GM18907 (cell line): Measurements from ENCODE around the gene PRRG1.
"Not testable (repeated sequence)": the region's sequence is repeated elsewhere in the genome, so short reads cannot be mapped to it uniquely, and the experiment has no call there.

Experiments used
- ATAC-seq: cut with Tn5 transposase; IDR thresholded peaks from one replicate; pipeline ENCODE4 v1.9.1; 2021; ENCODE audit warnings: mild to moderate bottlenecking, moderate library complexity; ENCODE audit not compliant: unreplicated experiment

PRRG1 gene

DNA sequence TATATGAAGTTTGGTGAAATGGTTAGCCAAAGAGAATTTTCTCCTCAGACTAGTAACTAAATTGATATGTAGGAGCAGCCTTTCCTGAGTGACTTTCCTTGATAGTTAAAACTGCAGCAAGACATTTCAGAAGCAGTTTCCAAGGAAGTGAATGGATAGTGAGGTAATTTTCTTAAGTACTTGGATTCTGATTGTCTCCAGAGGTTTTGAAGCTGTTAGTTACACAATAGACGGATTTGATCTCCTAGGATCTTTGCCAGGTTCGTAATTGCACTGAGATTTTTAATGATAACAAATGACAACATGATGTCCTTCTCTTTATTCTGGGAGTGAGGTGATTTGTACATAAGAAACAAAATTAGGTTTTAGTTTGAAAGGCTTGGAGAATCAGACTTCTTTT lies 29.2 kb downstream of the PRRG1 start:
- no peak for ATAC-seq

DNA sequence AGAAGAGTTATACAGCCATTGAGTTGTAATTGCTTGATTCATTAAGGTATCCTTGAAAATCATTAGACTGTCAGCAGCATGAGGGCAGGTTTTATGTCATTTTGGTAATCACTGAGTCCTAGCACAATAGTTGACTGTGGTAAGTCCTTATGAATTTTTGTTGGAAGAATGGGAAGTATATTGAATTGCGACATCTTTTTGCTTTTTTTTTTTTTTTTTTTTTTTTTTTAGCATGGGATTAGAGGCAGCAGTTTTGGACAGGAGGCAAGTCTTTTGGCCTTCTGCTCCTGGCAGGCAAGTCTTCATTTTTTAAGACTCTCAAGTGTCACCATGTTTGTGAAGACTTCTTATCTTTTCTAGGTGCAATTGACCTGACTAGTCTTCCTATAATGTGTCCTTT lies 29.7 kb downstream of the PRRG1 start:
- no peak for ATAC-seq

DNA sequence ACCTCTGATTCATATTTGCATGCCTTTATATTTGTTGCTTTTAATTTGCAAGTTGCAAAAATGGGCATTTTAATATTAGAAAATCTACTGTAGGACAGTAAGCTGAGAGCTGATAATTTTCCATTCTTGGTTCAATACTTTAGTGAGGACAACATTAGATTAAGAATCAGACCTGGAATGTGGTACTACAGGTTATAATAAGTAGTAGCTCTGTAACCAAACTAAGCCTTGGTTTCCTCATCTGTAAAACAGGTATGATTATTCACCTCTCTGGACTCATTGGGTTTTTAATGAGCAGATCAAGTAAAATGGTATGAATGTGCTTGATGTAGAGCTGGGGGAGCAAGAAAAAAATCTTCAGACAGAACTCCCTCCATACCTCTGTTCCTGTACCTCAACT lies 31.1 kb downstream of the PRRG1 start:
- ATAC-seq: no peak

DNA sequence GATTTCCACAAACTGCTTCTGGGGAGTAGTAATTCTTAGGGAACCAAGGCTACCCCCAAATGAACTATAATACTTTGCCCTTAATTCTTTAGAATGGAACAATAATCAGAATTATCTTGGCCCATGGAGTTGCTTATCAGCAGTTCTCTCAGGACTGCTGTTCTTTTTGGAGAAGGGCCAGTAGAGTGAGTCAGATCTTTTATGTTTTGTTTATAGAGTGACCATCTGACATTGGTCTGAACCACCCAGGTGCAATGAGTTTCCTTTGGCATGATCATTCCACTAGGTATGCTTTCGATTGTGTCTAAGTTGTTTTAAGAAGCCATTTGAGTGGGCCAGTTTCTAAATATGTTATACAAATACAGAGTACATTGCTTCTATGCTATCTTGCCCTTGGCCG lies 31.8 kb downstream of the PRRG1 start:
- no peak for ATAC-seq

DNA sequence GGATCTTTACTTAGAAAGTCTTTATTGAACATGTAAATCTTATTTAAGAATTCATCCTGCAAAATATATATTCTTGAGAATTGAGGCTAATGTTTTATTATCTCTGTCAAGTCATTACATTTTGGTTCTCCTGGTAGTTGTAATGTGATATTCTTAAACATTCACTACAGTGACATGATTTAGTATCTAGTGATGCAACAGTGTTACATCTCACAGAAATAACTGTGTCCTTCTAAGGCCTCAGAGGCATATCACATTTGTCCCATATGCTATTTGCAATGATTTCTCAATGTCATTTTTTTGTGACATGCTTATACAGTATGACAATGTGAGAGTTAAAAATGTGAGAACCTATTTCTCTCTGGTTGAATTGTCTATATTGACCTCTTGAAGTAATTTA lies 34.1 kb downstream of the PRRG1 start:
- no peak for ATAC-seq

DNA sequence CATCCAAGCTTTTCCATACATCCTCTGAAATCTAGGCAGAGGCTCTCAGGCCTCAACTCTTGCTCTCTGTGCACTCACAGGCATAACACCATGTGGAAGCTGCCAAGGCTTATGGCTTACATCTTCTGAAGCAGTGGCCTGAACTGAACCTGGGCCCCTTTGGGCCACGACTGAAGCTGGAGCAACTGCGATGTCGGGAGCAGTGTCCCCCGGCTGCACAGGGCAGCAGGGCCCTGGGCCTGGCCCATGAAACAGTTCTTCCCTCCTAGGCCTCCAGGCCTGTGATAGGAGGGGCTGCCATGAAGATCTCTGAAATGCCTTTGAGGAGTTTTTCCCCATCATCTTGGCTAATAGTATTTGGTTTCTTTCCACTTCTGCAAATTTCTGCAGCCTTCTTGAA lies 39.2 kb downstream of the PRRG1 start:
- no peak for ATAC-seq

DNA sequence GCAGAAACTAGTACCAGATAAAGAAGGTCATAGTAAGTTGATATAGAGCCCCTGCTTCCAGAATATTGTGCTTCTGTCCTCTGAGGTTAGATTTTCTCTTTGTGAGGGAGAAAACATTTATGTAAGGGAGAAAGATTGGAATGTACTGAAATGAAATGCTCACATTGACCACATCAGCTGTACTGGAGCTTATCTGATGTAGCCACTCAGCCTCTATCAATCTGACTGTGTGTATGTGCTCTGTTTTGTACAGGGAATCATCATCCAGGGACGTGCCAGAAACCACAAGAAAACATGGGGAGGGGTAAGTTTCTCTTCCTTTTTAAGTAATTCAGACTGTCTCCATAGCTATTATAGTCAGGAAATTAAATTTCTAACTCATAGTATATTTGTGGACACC lies 56.8 kb downstream of the PRRG1 start:
- ATAC-seq: no peak

DNA sequence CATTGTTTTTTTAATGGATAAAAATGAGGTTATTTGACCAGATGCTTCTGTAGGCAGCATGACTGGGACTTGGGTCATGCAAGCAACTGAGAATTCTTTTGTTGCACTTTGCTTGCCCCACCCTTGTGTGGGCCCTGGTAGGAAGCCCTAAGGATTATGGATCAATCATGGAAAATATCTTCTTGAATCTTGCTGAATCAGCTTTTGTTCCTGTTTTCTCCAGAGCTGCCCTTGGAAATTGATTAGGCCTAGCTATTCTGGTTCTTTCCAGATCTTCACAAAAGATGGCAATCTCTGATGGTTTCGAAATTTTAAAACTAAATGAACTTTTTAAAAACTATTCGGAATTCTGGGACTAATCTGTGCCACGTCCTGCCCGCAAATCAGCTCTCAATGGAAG lies 58.6 kb downstream of the PRRG1 start:
- no peak for ATAC-seq

DNA sequence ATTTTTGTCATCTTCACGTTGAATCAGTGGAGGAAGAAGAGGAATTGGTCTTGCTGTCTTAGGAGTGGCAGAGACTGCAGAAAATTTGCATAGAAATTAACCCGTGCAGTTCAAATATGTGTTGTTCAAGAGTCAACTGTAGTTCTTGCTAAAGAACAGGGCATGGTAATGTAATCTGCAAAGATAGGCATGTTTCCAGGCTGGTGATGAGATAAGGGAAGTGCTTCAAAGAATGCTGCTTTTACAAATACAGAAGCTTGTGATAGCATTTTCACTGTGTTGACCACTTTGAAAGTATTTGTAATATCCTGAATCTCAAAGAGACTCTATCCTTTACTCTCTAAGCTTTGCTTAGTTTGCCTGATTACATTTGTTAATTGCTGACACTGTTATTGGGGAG lies 60.1 kb downstream of the PRRG1 start:
- ATAC-seq: no peak

DNA sequence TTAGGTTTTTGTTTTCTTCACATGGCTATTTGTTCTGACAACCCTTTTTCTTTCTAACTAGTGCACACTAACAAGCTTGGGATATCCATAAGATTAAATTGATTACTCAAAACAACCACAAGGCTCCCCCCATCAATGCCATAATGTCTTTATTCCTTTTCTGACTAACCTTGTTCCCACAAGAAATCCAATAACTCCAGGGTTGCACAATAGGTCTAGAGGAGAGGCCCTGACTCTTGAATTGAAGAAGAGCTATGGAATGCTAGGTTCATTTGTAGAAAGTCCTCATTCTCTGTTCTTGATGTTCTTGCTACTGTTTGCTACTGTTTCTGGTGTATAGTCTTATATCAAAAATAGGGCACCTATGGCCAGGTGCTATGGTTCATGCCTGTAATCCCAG lies 71.0 kb downstream of the PRRG1 start:
- no peak for ATAC-seq

DNA sequence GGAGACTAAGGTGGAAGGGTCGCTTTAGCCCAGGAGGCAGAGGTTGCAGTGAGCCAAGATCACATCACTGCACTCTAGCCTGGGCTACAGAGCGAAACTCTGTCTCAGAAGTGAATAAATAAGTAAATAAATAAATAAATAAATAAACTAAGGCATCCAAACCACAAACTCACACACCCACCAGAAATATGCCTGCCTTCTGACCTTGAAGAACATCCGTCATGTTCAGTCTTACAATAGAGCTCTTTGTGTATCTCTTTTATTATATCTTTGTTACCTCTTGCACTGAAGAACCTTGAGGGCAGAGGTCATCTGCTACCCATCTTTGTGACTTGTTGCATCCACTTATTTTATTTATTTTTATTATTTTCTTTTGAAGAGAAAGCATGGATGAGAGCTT lies 71.6 kb downstream of the PRRG1 start:
- ATAC-seq: no peak

DNA sequence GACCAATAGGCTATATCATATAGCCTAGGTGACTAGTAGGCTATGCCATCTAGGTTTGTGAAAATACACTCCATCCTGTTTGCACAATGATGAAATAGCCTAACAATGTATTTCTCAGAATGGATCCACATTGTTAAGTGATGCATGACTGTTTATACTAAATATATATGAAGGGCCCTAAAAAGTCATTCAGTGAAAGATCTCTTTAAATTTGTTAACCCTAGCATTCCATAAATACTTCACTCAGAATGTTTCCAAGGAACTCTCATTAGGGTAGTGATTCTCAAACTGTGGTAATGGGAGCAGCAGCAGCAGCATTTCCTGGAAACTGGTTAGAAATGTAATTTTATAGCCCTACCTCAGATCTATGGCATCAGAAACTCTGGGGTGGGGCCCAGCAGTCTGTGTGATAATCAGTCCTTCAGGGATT lies 74.9 kb downstream of the PRRG1 start:
- ATAC-seq: no peak

DNA sequence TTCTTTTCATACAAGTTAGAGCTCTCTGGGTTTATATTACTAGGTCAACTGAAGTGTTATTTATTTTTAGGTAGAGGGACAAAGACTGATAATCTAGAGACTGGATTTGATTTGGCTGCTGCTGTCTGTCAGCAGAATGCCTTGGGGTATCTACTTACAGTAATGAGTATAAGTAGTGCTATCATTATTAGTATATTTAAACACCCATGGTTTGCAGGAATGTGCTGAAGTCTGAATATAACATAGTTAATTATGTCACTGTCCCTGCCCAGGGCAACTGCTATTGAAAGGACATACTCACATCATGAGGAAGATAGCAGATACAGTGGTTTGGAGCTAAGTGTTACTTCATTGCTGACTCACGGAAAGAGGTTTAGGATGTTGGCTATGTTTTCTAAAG lies 76.2 kb downstream of the PRRG1 start:
- no peak for ATAC-seq

DNA sequence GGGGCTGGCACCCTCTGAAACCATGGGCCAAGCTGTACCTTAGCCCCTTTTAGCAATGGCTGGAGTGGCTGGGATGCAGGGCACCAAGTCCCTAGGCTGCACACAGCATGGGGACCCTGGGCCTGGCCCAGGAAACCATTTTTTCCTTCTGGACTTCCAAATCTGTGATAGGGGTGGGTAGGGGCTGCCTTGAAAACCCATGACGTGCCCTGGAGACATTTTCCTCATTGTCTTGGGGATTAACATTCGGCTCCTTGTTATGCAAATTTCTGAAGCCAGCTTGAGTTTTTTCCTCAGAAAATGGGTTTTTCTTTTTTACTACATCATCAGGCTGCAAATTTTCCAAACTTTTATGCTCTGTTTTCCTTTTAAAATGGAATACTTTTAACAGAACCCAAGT lies 79.8 kb downstream of the PRRG1 start:
- ATAC-seq: not testable (repeated sequence)

DNA sequence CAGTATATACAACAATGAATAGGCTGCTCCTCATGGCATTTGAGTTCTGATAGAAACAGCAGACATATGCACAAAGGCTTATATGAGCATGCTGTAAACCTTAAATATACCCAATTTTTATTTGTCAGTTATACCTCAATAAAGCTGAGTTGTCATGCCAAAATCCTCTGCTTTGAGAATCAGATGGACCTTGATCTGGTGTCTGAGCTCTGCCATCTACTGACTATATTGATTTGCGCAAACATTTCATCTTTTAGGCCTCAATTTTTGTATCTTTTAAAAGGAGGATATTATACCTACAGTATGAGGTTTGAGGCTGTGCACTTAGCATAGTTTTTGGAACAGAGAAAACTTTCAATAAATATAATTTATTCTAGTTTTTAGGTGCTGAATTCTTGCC lies 85.2 kb downstream of the PRRG1 start:
- ATAC-seq: no peak

DNA sequence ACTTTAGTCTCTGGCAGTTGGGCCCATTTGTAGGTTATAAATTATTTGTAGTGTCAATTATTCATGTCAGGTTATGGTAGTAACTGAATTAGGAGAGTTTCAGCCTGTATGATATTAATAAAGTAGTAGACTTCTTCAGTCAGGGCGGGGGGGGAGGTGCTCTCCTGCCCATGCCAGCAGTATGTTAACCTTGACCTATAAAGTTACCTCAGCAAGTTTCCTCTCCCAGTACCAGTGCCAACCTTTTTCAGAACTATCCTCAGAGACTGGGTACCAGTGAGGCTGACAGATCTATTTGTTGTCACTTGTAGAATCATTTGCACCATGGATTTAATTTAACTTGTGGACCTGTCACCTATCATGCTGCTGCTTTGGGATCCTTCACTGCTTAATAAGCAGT lies 88.0 kb downstream of the PRRG1 start:
- ATAC-seq: no peak

DNA sequence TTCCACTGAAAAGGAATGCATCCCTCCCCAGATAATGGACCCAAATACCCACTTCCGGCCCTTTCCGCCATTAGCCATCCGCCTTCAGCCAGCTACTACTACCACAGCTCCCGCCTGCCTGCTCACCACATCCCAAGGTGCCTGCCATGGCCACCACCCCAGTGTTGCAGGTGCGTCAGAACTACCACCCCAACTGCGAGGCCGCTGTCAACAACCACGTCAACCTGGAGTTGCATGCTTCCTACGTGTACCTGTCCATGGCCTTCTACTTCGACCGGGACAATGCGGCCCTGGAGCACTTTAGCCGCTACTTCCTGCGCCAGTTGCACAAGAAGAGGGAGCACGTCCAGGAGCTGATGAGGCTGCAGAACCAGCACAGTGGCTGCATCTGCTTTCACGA lies 92.2 kb downstream of the PRRG1 start:
- no peak for ATAC-seq

DNA sequence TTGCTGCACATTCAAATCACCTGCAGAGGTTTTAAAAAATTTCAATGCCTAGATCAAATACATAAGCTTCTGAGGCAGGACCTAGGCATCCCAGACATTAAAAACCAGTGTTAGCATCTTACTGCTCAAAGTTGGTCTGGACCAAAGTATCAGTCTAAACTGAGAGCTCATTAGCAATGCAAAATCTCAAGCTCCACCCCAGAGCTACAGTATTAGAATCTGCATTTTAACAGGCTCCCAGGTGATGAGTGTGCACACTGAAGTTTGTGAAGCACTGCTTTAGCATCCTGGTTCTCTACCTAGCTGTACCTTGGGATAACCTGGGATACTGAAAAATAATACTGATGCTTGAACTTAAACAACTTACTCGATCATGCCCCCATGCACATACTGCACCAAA lies 96.0 kb downstream of the PRRG1 start:
- ATAC-seq: no peak

DNA sequence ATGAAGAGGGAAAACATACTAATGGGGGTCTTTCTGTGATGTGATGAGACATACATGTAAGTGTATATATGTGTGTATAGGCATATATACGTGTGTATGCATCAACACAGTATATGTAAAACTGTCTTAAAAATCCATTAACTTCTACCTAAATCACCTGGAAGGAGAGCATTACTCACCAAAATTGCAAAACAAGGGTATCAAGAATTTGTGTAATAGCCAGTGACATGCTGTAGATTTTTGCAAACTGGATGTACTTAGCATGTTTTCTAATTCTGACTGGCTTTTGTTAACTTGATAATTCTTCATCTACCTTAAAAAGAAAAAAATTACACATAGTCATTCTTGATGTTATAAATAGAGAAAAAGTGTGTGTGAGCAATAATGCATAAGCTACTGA lies 104.7 kb downstream of the PRRG1 start:
- no peak for ATAC-seq

DNA sequence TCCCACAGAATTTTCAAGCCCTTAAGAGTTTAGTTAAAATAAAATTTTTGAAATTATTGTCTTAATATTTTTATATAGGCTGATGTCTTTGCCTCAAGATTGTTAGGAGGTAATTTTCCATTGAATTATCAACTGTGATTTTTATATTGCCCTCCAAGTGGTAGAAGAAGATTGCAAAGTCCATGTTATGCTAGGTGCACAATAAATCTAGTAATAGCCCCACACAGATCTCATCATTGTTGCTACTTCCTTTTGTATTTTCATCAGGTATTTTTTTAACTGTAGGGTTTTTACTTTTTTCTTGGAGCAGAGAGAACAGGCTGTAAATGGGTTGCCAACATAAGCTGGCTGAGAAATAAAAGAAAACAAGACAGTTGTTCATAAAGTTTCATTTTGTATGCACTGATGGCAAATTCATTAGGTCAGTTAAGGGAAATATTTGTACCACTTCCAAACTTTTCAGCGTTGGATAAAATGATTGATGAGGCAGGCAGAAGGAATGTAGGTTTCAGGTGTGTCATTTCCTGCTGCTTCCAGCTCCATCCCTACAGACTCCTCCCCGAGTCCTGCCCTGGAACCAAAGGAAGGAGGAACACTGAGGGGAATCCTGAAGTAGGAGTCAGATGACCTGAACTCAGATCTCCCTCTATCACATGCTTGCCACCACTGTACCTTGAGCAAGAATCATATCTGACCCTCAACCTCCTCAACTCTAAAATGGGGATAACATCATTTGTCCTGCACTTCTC lies 105.5 kb downstream of the PRRG1 start:
- ATAC-seq: no peak

DNA sequence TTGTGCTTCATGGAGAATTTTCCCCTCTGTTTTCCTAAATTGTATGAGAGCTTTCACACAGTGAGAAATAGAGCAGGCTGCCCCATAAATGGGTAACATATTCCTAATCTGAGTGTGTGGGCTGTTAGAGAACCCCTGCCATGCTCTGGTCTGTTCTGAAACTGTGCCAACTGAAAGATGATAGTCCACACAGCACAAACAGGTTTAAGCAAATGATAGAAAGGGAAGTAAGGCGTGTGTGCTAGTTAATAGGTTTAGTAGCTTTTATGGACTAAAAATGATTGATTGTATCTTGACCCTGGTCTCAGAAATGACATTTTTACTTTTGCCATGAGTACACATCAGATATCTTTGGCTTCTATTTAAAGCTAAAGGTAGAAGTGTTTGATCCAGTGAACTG lies 106.2 kb downstream of the PRRG1 start:
- no peak for ATAC-seq

DNA sequence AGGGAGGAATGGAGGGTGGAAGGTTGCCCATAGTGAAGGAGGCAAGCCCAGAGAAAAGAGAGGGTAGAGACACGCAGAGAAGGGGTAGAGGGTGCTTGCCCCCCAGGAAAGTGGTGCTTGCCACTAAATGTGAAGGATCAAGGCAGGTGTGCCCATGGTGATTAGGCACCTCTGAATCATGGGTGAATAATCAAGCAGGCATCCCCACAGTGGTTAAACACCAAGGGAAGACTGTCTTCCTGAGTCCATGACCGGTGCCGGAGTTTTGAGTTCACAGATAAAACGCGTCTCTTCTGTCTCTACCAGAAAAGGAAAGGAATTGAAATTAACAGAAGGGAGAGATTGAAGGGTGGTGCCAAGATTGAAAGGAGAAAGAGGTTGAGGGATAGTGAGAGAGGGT lies 111.1 kb downstream of the PRRG1 start:
- ATAC-seq: not testable (repeated sequence)

DNA sequence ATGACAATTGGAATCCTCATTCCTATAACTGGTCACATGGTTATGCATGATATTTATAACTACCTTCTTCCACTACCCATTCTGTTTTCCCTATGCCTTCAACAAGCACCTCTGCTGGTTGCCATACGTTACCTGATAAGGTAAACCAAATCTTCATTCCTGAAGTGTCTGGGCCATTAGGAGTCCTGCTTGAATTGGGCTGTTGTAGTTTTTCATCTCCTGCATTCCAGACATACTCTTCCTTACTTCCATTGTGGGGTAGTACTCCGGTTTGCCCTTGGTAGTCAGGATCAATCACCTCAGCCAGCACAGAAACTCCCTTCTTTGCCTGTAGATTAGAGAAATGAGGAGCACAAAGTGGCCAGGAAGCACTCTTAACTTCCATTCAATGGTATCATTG lies 113.2 kb downstream of the PRRG1 start:
- ATAC-seq: no peak
